Coronary artery (tissue), 2 donors: ENCODE measurements around the gene ZNF442.
"Not testable (repeated sequence)": the region's sequence is repeated elsewhere in the genome, so short reads cannot be mapped to it uniquely, and the experiment has no call there.

Experiments
- DNase-seq: peaks from one replicate; pipeline ENCODE4 v3.0.0-alpha.2; 2017; ENCODE audit warnings: low spot score
- H3K27ac ChIP-seq, 2 donors: fragments of 200-600 bp; sonication (generic); one replicate each; pipeline ENCODE4 v1.5.1; 2016 to 2019
- H3K4me3 ChIP-seq: fragments of 200-600 bp; sonication (generic); 2 replicates; pipeline ENCODE4 v1.5.1; 2016; ENCODE audit warnings: mild to moderate bottlenecking, moderate library complexity
- CTCF ChIP-seq: fragments of 200-600 bp; sonication (generic); IDR thresholded peaks from one replicate; pipeline ENCODE4 v1.5.1; 2019; ENCODE audit warnings: antibody characterized with exemption

The ZNF442 gene

GRCh38 chr19:12379732-12380443 lies 14.4 kb upstream of the ZNF442 start:
- no peak for TF ChIP-seq CTCF
- no peak for DNase-seq
- Histone ChIP-seq H3K27ac (no peak overlapping the region), H3K4me3 (no peak overlapping the region)

GRCh38 chr19:12374026-12374425 lies 8.5 kb upstream of the ZNF442 start:
- TF ChIP-seq CTCF, result no peak
- no peak for DNase-seq
- Histone ChIP-seq H3K27ac (no peak overlapping the region), H3K4me3 (no peak overlapping the region)

GRCh38 chr19:12364391-12365235 lies 870 bp downstream of the ZNF442 start:
- DNase-seq, result no peak
- no peak for TF ChIP-seq CTCF
- Histone ChIP-seq H3K4me3 (peak overlapping the region; percentile 78), H3K27ac (peak overlapping the region; percentile 85 to 90)

GRCh38 chr19:12362236-12362635 lies 3.2 kb downstream of the ZNF442 start:
- not testable (repeated sequence) for H3K27ac ChIP-seq, DNase-seq, H3K4me3 ChIP-seq

- no peak for TF ChIP-seq CTCF
- Histone ChIP-seq H3K27ac (no peak overlapping the region), H3K4me3 (no peak overlapping the region)
These were observed 12.1 kb downstream of the ZNF442 start for GRCh38 chr19:12353375-12353774.

GRCh38 chr19:12350890-12351197 lies 14.6 kb downstream of the ZNF442 start:
- no peak for TF ChIP-seq CTCF
- Histone ChIP-seq H3K27ac (no peak overlapping the region), H3K4me3 (no peak overlapping the region)
- DNase-seq, result no peak

More at GRCh38 chr19:12353375-12353774, 12.1 kb downstream of the ZNF442 start:
- DNase-seq, result no peak

- Histone ChIP-seq H3K27ac (no peak overlapping the region), H3K4me3 (no peak overlapping the region)
- TF ChIP-seq CTCF, result no peak
- DNase-seq, result no peak
These were observed 15.1 kb downstream of the ZNF442 start for GRCh38 chr19:12350185-12350889.
